ENCODE measurements around the gene NETO1. TPM values are rescaled to one million over a fixed set of nuclear protein-coding genes. Genes with fewer than 3 reads are reported as not detected.

The NETO1 gene
- total and polyA plus RNA-seq, 2 of the 4 experiments (the other 2 are of a cell fraction), result 0.29 to 0.36 TPM

DNA sequence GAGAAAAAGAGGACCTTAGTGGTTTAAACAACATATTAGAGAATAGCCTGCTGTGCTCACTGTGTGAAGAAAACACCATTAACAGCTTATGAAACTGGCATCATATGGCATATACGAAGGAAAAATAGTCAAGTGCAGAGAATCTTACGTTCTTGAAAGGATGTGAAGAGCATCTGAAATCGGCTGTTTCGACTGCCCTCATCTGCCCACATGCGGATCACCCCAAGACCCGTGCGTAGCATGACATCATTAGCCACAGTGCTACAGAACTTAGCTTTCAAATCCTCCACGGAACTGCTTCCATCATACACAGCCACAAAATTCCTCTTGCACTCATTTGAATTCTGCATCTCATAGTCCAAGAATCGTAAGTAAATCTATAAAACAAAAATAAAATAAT is 84.3 kb downstream of the NETO1 start:
- no peak overlapping the region for H2AK5ac ChIP-seq (ENCODE audit: low read depth, low read length)
- no peaks in the 10 kb centered on the region for H3K9me3 ChIP-seq (ENCODE audit: control insufficient read depth, insufficient read depth, low read length)
- no peak overlapping the region for H3K56ac ChIP-seq (ENCODE audit: extremely low read depth, insufficient read depth, low read length)
- H3K9ac ChIP-seq (ENCODE audit: low read depth, low read length), result no peak overlapping the region
- H3K27me3 ChIP-seq (ENCODE audit: control insufficient read depth, insufficient read depth, low read length), result no peaks in the 10 kb centered on the region
- dilution Hi-C loops (cut with HindIII; ENCODE audit: low sequenced_read_pairs, unreplicated experiment), result no loop called here
- H4K5ac ChIP-seq (ENCODE audit: low read depth, low read length), result no peak overlapping the region
- no peak overlapping the region for H2AK9ac ChIP-seq (replicated peaks; ENCODE audit: low read depth, low read length, poor library complexity)
- POLR2A ChIA-PET (ENCODE audit: unreplicated experiment), result no interaction called here
- H2AFZ ChIP-seq (replicated peaks; ENCODE audit: low read length, poor library complexity), result no peak overlapping the region
- no peak overlapping the region for H2BK120ac ChIP-seq (ENCODE audit: low read depth, low read length)
- in situ Hi-C loops (cut with MboI; ENCODE audit: low sequenced_read_pairs), result no loop called here
- no peaks in the 10 kb centered on the region for H3K4me1 ChIP-seq (ENCODE audit: control insufficient read depth, insufficient read depth, low read length)
- ATAC-seq (ENCODE audit: low read depth) (no peak), DNase-seq (no peak)
- no peak overlapping the region for H3K4ac ChIP-seq (ENCODE audit: low read depth, low read length)
- no peak for TF ChIP-seq MXI1 (IDR thresholded peaks at IDR 0.05; ENCODE audit: borderline replicate concordance, low read depth, low read length)
- no peak for TF ChIP-seq POLR2A (IDR thresholded peaks at IDR 0.05; ENCODE audit: low read depth, low read length)
- CTCF ChIA-PET, result no interaction called here
- no peak overlapping the region for H2BK5ac ChIP-seq (ENCODE audit: low read depth, low read length, poor library complexity, severe bottlenecking)
- H2BK20ac ChIP-seq (ENCODE audit: low read depth, low read length), result no peak overlapping the region
- H3K14ac ChIP-seq (replicated peaks; ENCODE audit: low read depth, low read length), result no peak overlapping the region
- intact Hi-C loops (cut with micrococcal nuclease), result no loop called here
- H4K20me1 ChIP-seq (ENCODE audit: insufficient read depth, low read length), result no peaks in the 10 kb centered on the region
- no peak overlapping the region for H3K18ac ChIP-seq (ENCODE audit: low read depth, low read length)
- no peak overlapping the region for H3K27ac ChIP-seq (ENCODE audit: insufficient read depth, low read length)
- no peaks in the 10 kb centered on the region for H3K79me1 ChIP-seq (ENCODE audit: low read depth in 1 of 2, low read length in 2 of 2)
- H4K91ac ChIP-seq (ENCODE audit: insufficient read depth, low read depth, low read length), result no peak overlapping the region
- H3K23ac ChIP-seq (ENCODE audit: low read depth, low read length), result no peak overlapping the region
- BruUV-seq (replicated peaks), result no TSS peak
- no peak overlapping the region for H3K4me2 ChIP-seq (ENCODE audit: low read depth, low read length)
- no peak overlapping the region for H2BK15ac ChIP-seq (ENCODE audit: low read depth, low read length)
- H3K4me3 ChIP-seq (ENCODE audit: insufficient read depth, low read depth, low read length), result no peak overlapping the region
- H3K36me3 ChIP-seq (ENCODE audit: control insufficient read depth, insufficient read depth, low read length), result no peaks in the 10 kb centered on the region
- H3K9me1 ChIP-seq (ENCODE audit: insufficient read depth, low read length), result no peaks in the 10 kb centered on the region
- 48% methylated on average over 6 of the region's 9 CpGs; no CpG with 5 or more reads in 1 of the 2 experiments for WGBS, 2 experiments (ENCODE audit: extremely low coverage in 2 of 2, insufficient read length in 1 of 2)
- H4K8ac ChIP-seq (ENCODE audit: low read depth in 2 of 2, low read length in 2 of 2), result no peak overlapping the region
